ENCODE data around the gene PCGF1.

The PCGF1 gene

GRCh38 chr2:74507145-74507925 lies at the start of gene PCGF1:
Gene PCGF1 (minus strand): TSS chr2:74507695. CDS start chr2:74507668, 27 bp downstream.
- peak; percentile 96 for DNase-seq

- no peak for DNase-seq
Measured at GRCh38 chr2:74556831-74557370, 49.4 kb upstream of the PCGF1 start.

GRCh38 chr2:74556159-74556558 lies 48.7 kb upstream of the PCGF1 start:
- no peak for DNase-seq

- peak; percentile 7 for DNase-seq
Measured at GRCh38 chr2:74555610-74556103, 48.2 kb upstream of the PCGF1 start.

GRCh38 chr2:74554820-74555531 lies 47.5 kb upstream of the PCGF1 start:
- no peak for DNase-seq

GRCh38 chr2:74553892-74554819 lies 46.7 kb upstream of the PCGF1 start, which contains the start of the genes DOK1 and LOXL3:
Gene DOK1 (plus strand): TSS chr2:74554720. CDS start chr2:74554755, 35 bp downstream.
Gene LOXL3 (minus strand): TSS chr2:74553942. CDS start chr2:74552634, 1,308 bp downstream.
- DNase-seq: peak; percentile 76

- no peak for DNase-seq
Measured at GRCh38 chr2:74552914-74553811, 45.7 kb upstream of the PCGF1 start.

GRCh38 chr2:74551942-74552913 lies 44.7 kb upstream of the PCGF1 start:
- DNase-seq: no peak

- DNase-seq: no peak
Measured at GRCh38 chr2:74551530-74551929, 44.0 kb upstream of the PCGF1 start.

- DNase-seq: no peak
Measured at GRCh38 chr2:74550231-74550630, 42.7 kb upstream of the PCGF1 start.

- no peak for DNase-seq
Measured at GRCh38 chr2:74548900-74549826, 41.7 kb upstream of the PCGF1 start.

- DNase-seq: no peak
Measured at GRCh38 chr2:74548285-74548899, 40.9 kb upstream of the PCGF1 start.

- DNase-seq: no peak
Measured at GRCh38 chr2:74546004-74546403, 38.5 kb upstream of the PCGF1 start.

GRCh38 chr2:74544634-74545033 lies 37.1 kb upstream of the PCGF1 start:
- no peak for DNase-seq

- no peak for DNase-seq
Measured at GRCh38 chr2:74542978-74543377, 35.5 kb upstream of the PCGF1 start.

- DNase-seq: no peak
Measured at GRCh38 chr2:74540291-74540690, 32.8 kb upstream of the PCGF1 start.

- DNase-seq: no peak
Measured at GRCh38 chr2:74538881-74539339, 31.4 kb upstream of the PCGF1 start.

- DNase-seq: no peak
Measured at GRCh38 chr2:74537140-74537539, 29.6 kb upstream of the PCGF1 start.

Data from midbrain (tissue), 1 donor.